Suprapubic skin (tissue), 3 donors: ENCODE results near the gene RCAN2.

Experiments used
- CTCF ChIP-seq, 2 donors: fragments of 200-600 bp in 1 of 2; fragments of 450-650 bp in 1 of 2; sonication (generic) in 1 of 2; IDR thresholded peaks; one replicate each; pipeline ENCODE4 v1.5.1; 2016 to 2019; ENCODE audit warnings: antibody characterized with exemption in 2 of 2, mild to moderate bottlenecking in 1 of 2, moderate library complexity in 1 of 2
- EP300 ChIP-seq: sonication (generic); formaldehyde crosslinking; IDR thresholded peaks from one replicate; pipeline ENCODE4 v1.6.1; 2017; ENCODE audit warnings: antibody characterized with exemption
- POLR2A ChIP-seq, 2 donors: fragments of 450-650 bp; IDR thresholded peaks; one replicate each; pipeline ENCODE4 v1.6.1; 2017; ENCODE audit warnings: antibody characterized with exemption in 2 of 2, mild to moderate bottlenecking in 2 of 2, moderate library complexity in 2 of 2

- TF ChIP-seq CTCF (IDR thresholded peaks at IDR 0.05) (no peak), EP300 (no peak), POLR2A (IDR thresholded peaks at IDR 0.05) (no peak)
Measured at GRCh38 chr6:46251583-46252339, 239.5 kb downstream of the RCAN2 start.
